ENCODE data around the gene GID8. TPM values are rescaled to one million over a fixed set of nuclear protein-coding genes. Genes with fewer than 3 reads are reported as not detected.

GID8 gene
- total and polyA plus RNA-seq, 2 of the 13 experiments (the other 11 are each of a cell fraction or from before 2014, with no cell fraction given): 39.6 to 59.8 TPM

DNA sequence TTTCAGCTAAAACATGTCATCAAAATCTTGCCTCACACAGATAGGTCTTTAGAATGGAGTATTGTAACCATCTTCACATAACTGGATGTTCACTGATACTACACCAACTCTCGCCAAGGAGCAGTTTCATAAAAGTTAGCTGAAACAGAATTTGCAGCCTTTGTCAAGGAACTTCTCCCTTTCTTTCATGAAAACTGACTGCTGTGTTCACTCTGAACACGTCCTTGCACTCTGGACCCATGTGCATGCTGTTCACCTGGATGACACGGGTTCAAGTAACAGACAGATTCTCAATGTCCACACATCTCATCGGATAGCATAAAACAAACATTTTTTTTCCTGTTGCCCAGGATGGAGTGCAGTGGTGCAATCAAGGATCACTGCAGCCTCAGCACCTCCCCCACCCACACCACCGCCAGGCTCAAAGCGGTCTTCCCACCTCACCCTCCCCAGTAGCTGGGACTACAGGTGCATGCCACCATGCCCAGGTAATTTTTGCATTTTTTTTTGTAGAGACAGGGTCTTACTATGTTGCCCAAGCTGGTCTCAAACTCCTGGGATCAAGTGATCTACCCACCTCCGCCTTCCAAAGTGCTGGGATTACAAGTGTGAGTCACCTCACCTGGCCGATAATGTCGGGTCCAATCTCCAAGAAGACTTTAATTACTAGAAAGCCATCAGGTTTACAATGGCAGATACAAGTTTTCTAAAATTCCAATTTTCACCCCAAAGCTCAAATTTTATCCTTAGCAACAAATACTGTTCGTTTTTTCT, 21.1 kb upstream of the GID8 start (continued):
- peak; percentile 92 for TF ChIP-seq ISL2 (CRISPR knock-in tag; IDR thresholded peaks at IDR 0.05)
- TF ChIP-seq SYNCRIP (IDR thresholded peaks at IDR 0.05; ENCODE audit: insufficient read depth, low read depth, low read length): no peak
- TF ChIP-seq ZNF678 (CRISPR knock-in tag; IDR thresholded peaks at IDR 0.05): no peak
- peak; percentile 79 for TF ChIP-seq ZNF564 (CRISPR knock-in tag; IDR thresholded peaks at IDR 0.05)
- TF ChIP-seq ZNF772 (CRISPR knock-in tag; IDR thresholded peaks at IDR 0.05): peak; percentile 92
- peak; percentile 93 for TF ChIP-seq ZNF761 (CRISPR knock-in tag; conservative IDR thresholded peaks at IDR 0.05)
- no peak for TF ChIP-seq FOXA1 (IDR thresholded peaks at IDR 0.05)
- peak; percentile 95 for TF ChIP-seq FOXA1 (CRISPR knock-in tag; IDR thresholded peaks at IDR 0.05)
- TF ChIP-seq IRF2 (CRISPR knock-in tag; IDR thresholded peaks at IDR 0.05): peak; percentile 98
- peak; percentile 99 for TF ChIP-seq REPIN1 (CRISPR knock-in tag; IDR thresholded peaks at IDR 0.05; ENCODE audit: borderline replicate concordance, low read depth)
- TF ChIP-seq PAX8 (CRISPR knock-in tag; IDR thresholded peaks at IDR 0.05; ENCODE audit: borderline replicate concordance): peak; percentile 85; the same call in 1 of the 2 replicates
- TF ChIP-seq KLF11 (CRISPR knock-in tag; IDR thresholded peaks at IDR 0.05): peak; percentile 83; the same call in 1 of the 2 replicates
- TF ChIP-seq ZNF577 (CRISPR knock-in tag; IDR thresholded peaks at IDR 0.05; ENCODE audit: borderline replicate concordance, low read depth): no peak
- TF ChIP-seq, protein P1, sequence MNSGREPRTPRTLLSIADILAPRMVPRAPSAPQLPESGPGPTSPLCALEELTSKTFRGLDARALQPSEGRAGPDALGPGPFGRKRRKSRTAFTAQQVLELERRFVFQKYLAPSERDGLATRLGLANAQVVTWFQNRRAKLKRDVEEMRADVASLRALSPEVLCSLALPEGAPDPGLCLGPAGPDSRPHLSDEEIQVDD (CRISPR knock-in tag; IDR thresholded peaks at IDR 0.05; ENCODE audit: borderline replicate concordance): no peak
- TF ChIP-seq, protein P2, sequence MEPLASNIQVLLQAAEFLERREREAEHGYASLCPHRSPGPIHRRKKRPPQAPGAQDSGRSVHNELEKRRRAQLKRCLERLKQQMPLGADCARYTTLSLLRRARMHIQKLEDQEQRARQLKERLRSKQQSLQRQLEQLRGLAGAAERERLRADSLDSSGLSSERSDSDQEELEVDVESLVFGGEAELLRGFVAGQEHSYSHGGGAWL (CRISPR knock-in tag; IDR thresholded peaks at IDR 0.05): 0 out of 2 replicates have a peak, but pooled peaks have one; percentile 27
- peak; percentile 91 for TF ChIP-seq PRPF4 (IDR thresholded peaks at IDR 0.05; ENCODE audit: low read depth, low read length, poor library complexity, severe bottlenecking)
- no peak for TF ChIP-seq ZFP62 (CRISPR knock-in tag; IDR thresholded peaks at IDR 0.05)
- TF ChIP-seq PHF21A (CRISPR knock-in tag; IDR thresholded peaks at IDR 0.05): peak; percentile 96
- peak; percentile 93; the same call in 1 of the 3 replicates for TF ChIP-seq MXI1 (IDR thresholded peaks at IDR 0.05; ENCODE audit: borderline replicate concordance, low read depth, low read length)
- peak; percentile 94 for TF ChIP-seq SNAPC2 (CRISPR knock-in tag; IDR thresholded peaks at IDR 0.05)
